MCF 10A (cell line): Measurements from ENCODE around the gene TK1. TPM values are rescaled to one million over a fixed set of nuclear protein-coding genes. Genes with fewer than 3 reads are reported as not detected.
"Not testable (repeated sequence)": the region's sequence is repeated elsewhere in the genome, so short reads cannot be mapped to it uniquely, and the experiment has no call there.

Experiments
- BruUV-seq: library from RNA; stranded (reverse); fragments of 400-500 nt; replicated peaks from 2 replicates; lab custom pipeline; 2021; lab: Mats Ljungman, UMichigan
- CTCF ChIA-PET: fragments of 300-600 bp; sonication (Branson Sonifier 250); formaldehyde crosslinking; extraction: SDS; loops from one replicate; lab custom pipeline; 2021; ENCODE audit warnings: antibody characterized with exemption, inconsistent platforms; lab: Yijun Ruan, JAX
- POLR2A ChIA-PET: fragments of 300-600, 350-650 bp; sonication (Branson Sonifier 250); formaldehyde crosslinking; extraction: SDS; loops from one replicate; lab custom pipeline; 2020; ENCODE audit warnings: antibody characterized with exemption, inconsistent platforms; lab: Yijun Ruan, JAX
- DNase-seq: peaks from one replicate; pipeline ENCODE4 v3.0.0-alpha.2; 2018; ENCODE audit not compliant: unreplicated experiment
- H3K27ac Mint-ChIP-seq: one replicate; pipeline ENCODE4 v1.8.0; 2022; ENCODE audit warnings: mild to moderate bottlenecking, low read depth, mixed read lengths; ENCODE audit not compliant: unreplicated experiment
- H3K27me3 Mint-ChIP-seq: one replicate; pipeline ENCODE4 v1.8.0; 2022; ENCODE audit warnings: mixed read lengths; ENCODE audit not compliant: insufficient read depth, unreplicated experiment
- H3K36me3 Mint-ChIP-seq: one replicate; pipeline ENCODE4 v1.8.0; 2022; ENCODE audit warnings: mild to moderate bottlenecking, moderate library complexity, mixed read lengths; ENCODE audit not compliant: insufficient read depth, unreplicated experiment
- H3K4me1 Mint-ChIP-seq: one replicate; pipeline ENCODE4 v1.8.0; 2022; ENCODE audit warnings: mixed read lengths; ENCODE audit not compliant: insufficient read depth, unreplicated experiment
- H3K4me3 Mint-ChIP-seq: one replicate; pipeline ENCODE4 v1.8.0; 2022; ENCODE audit warnings: mild to moderate bottlenecking, moderate library complexity, mixed read lengths; ENCODE audit not compliant: unreplicated experiment
- H3K9me3 Mint-ChIP-seq: one replicate; pipeline ENCODE4 v1.8.0; 2022; ENCODE audit warnings: mixed read lengths; ENCODE audit not compliant: unreplicated experiment
- CTCF ChIP-seq: fragments of 200-600 bp; IDR thresholded peaks from one replicate; pipeline ENCODE4 v1.8.0; 2022; ENCODE audit warnings: antibody characterized with exemption, mild to moderate bottlenecking; ENCODE audit not compliant: unreplicated experiment
- intact Hi-C: fragments of 100-400 bp; cut with micrococcal nuclease; formaldehyde crosslinking; loops from 2 replicates; pipeline ENCODE4 v1.14.1; 2022
- total RNA-seq: library from RNA; stranded (reverse); gene quantifications from 2 replicates; pipeline ENCODE4 v1.2.3, GENCODE V29; 2022

Gene TK1
- total RNA-seq, 1 experiment from 2014 or later, result 21.4 TPM

- intact Hi-C loops, result no loop called here
- Mint-ChIP-seq H3K9me3 (no peaks in the 10 kb centered on the region), H3K27ac (no peak overlapping the region), H3K4me1 (peaks cover 11% of the 10 kb centered on the region), H3K36me3 (peaks cover 24% of the 10 kb centered on the region), H3K4me3 (no peak overlapping the region), H3K27me3 (no peaks in the 10 kb centered on the region)
- POLR2A ChIA-PET, result interaction anchor here (0.8 kb wide), 1 partner anchor 13 kb away, joined by 4 read pairs; the partner anchor contains the start of gene TK1
- no peak for DNase-seq
- TF ChIP-seq CTCF, result no peak
- no TSS peak for BruUV-seq
- CTCF ChIA-PET, result interaction anchor here (1.0 to 1.1 kb wide), 2 partner anchors 54 to 66 kb away, joined by 3 read pairs; no protein-coding TSS in a partner anchor
Observed at GRCh38 chr17:78173097-78173715, 13.6 kb downstream of the TK1 start.

GRCh38 chr17:78172249-78173051, 14.4 kb downstream of the TK1 start:
- Mint-ChIP-seq H3K27me3 (no peaks in the 10 kb centered on the region), H3K27ac (no peak overlapping the region), H3K4me1 (peaks cover 11% of the 10 kb centered on the region), H3K9me3 (no peaks in the 10 kb centered on the region), H3K36me3 (peaks cover 24% of the 10 kb centered on the region), H3K4me3 (no peak overlapping the region)
- CTCF ChIA-PET, result interaction anchor here (0.6 to 1.1 kb wide), 3 partner anchors 53 to 59 kb away, joined by 3 to 4 read pairs (median 3); no protein-coding TSS in a partner anchor
- TSS peak; percentile 30 for BruUV-seq
- DNase-seq, result no peak
- intact Hi-C loops, result no loop called here
- POLR2A ChIA-PET, result interaction anchor here (0.8 to 1.1 kb wide), 2 partner anchors 14 to 30 kb away, joined by 4 to 5 read pairs; partner anchors contain the start of gene TK1
- no peak for TF ChIP-seq CTCF

- DNase-seq, H3K9me3 Mint-ChIP-seq, BruUV-seq, H3K27me3 Mint-ChIP-seq, H3K4me3 Mint-ChIP-seq, intact Hi-C loops, H3K27ac Mint-ChIP-seq: not testable (repeated sequence)
- ChIA-PET POLR2A (interaction anchor here (1.1 kb wide), 2 partner anchors 16 to 30 kb away, joined by 3 to 5 read pairs; no protein-coding TSS in a partner anchor), CTCF (interaction anchor here (0.8 kb wide), 1 partner anchor 58 kb away, joined by 3 read pairs; no protein-coding TSS in a partner anchor)
- Mint-ChIP-seq H3K36me3 (peaks cover 18% of the 10 kb centered on the region), H3K4me1 (peaks cover 11% of the 10 kb centered on the region)
Observed at GRCh38 chr17:78171591-78172248, 15.1 kb downstream of the TK1 start.

- no peak overlapping the region for H3K4me3 Mint-ChIP-seq
- BruUV-seq, result no TSS peak
- CTCF ChIA-PET, result interaction anchor here (0.6 kb wide), 1 partner anchor 10 kb away, joined by 3 read pairs; no protein-coding TSS in a partner anchor
Observed at GRCh38 chr17:78170692-78171590, 15.9 kb downstream of the TK1 start.

More at GRCh38 chr17:78170692-78171590, 15.9 kb downstream of the TK1 start:
- no peak for DNase-seq
- intact Hi-C loops, result no loop called here
- POLR2A ChIA-PET, result interaction anchor here (1.1 kb wide), 2 partner anchors 17 to 29 kb away, joined by 3 to 5 read pairs; no protein-coding TSS in a partner anchor
- Mint-ChIP-seq H3K27me3 (no peaks in the 10 kb centered on the region), H3K27ac (no peak overlapping the region), H3K36me3 (peaks cover 18% of the 10 kb centered on the region), H3K4me1 (peaks cover 11% of the 10 kb centered on the region), H3K9me3 (no peaks in the 10 kb centered on the region)
- no peak for TF ChIP-seq CTCF
